A549 (cell line): ENCODE measurements around the gene TGFBR3. TPM values are rescaled to one million over a fixed set of nuclear protein-coding genes. Genes with fewer than 3 reads are reported as not detected.

Experiments
- ATAC-seq, 2 experiments: fragments of 200-7000 bp in 1 of 2; fragments of >200 bp in 1 of 2; cut with Nextera tagmentation in 1 of 2; cut with Tn5 transposase in 1 of 2; 3 replicates each; pipeline versions ENCODE4 v1.8.0 to v1.9.1; 2018 to 2020; ENCODE audit warnings: mild to moderate bottlenecking in 1 of 2, moderate library complexity in 1 of 2
- CTCF ChIA-PET: fragments of 300-600 bp; sonication (Branson Sonifier 250); formaldehyde crosslinking; extraction: SDS; loops from one replicate; lab custom pipeline; 2021; ENCODE audit warnings: antibody characterized with exemption, inconsistent platforms; lab: Yijun Ruan, JAX
- POLR2A ChIA-PET: fragments of 350-600 bp; formaldehyde crosslinking; extraction: SDS; loops from one replicate; lab custom pipeline; 2021; ENCODE audit warnings: antibody characterized with exemption, inconsistent platforms; lab: Yijun Ruan, JAX
- DNase-seq, 2 experiments: peaks; one replicate each; pipeline versions ENCODE4 v3.0.0 to v3.0.0-alpha.2; 2011 to 2016; ENCODE audit warnings: low read depth in 1 of 2, low spot score in 1 of 2
- FAIRE-seq: peaks from 2 replicates; lab custom pipeline; 2011; peaks lifted over from hg19 to GRCh38; lab: Jason Lieb, UNC
- H3K27ac ChIP-seq, 2 experiments: fragments of >200 bp; sonication (Bioruptor Twin); formaldehyde crosslinking; 3 replicates each; pipeline ENCODE4 v1.5.1; 2016 to 2017
- H3K4me1 ChIP-seq: fragments of >200 bp; sonication (Bioruptor Twin); formaldehyde crosslinking; 3 replicates; pipeline ENCODE4 v1.6.1; 2016
- H3K4me2 ChIP-seq: fragments of >200 bp; sonication (Bioruptor Twin); formaldehyde crosslinking; 3 replicates; pipeline ENCODE4 v1.6.1; 2016
- H3K4me3 ChIP-seq: fragments of >200 bp; sonication (Bioruptor Twin); formaldehyde crosslinking; 3 replicates; pipeline ENCODE4 v1.5.1; 2016
- H3K9me3 ChIP-seq: fragments of >200 bp; sonication (Bioruptor Twin); formaldehyde crosslinking; 3 replicates; pipeline ENCODE4 v1.6.1; 2016
- BHLHE40 ChIP-seq: IDR thresholded peaks from 2 replicates; pipeline ENCODE4 v1.6.1; 2012; ENCODE audit warnings: low read depth, low read length, inconsistent platforms
- CEBPB ChIP-seq, 2 experiments: fragments of >200 bp in 1 of 2; sonication (Bioruptor Twin) in 1 of 2; formaldehyde crosslinking in 1 of 2; IDR thresholded peaks; 2 replicates each; pipeline ENCODE4 v1.6.1; 2012 to 2016
- E2F6 ChIP-seq: IDR thresholded peaks from 2 replicates; pipeline ENCODE4 v1.6.1; 2012; ENCODE audit warnings: low read depth, borderline replicate concordance
- EHF ChIP-seq: fragments of 250-450 bp; sonication (Bioruptor Pico); IDR thresholded peaks from 2 replicates; pipeline ENCODE4 v1.5.0; 2020; ENCODE audit warnings: mild to moderate bottlenecking
- ELK1 ChIP-seq: fragments of 150-350 bp; IDR thresholded peaks from 2 replicates; pipeline ENCODE4 v1.6.1; 2014; ENCODE audit warnings: low read depth, mild to moderate bottlenecking, low read length
- FOXS1 ChIP-seq: fragments of 250-450 bp; sonication (Bioruptor Pico); IDR thresholded peaks from 2 replicates; pipeline ENCODE4 v1.5.0; 2020; ENCODE audit warnings: mild to moderate bottlenecking, moderate library complexity
- HEYL ChIP-seq: fragments of 250-450 bp; sonication (Bioruptor Pico); IDR thresholded peaks from 2 replicates; pipeline ENCODE4 v1.8.0; 2021; ENCODE audit warnings: mild to moderate bottlenecking, moderate library complexity
- HMGXB4 ChIP-seq: fragments of 250-450 bp; sonication (Bioruptor Pico); IDR thresholded peaks from 2 replicates; pipeline ENCODE4 v1.5.0; 2021; ENCODE audit warnings: mild to moderate bottlenecking, moderate library complexity, borderline replicate concordance
- HOXB5 ChIP-seq: fragments of 250-450 bp; sonication (Bioruptor Pico); IDR thresholded peaks from 2 replicates; pipeline ENCODE4 v1.5.0; 2020; ENCODE audit warnings: mild to moderate bottlenecking, moderate library complexity
- JUNB ChIP-seq: fragments of >200 bp; sonication (Bioruptor Twin); formaldehyde crosslinking; IDR thresholded peaks from 2 replicates; pipeline ENCODE4 v1.6.1; 2016
- MYC ChIP-seq: IDR thresholded peaks from 2 replicates; pipeline ENCODE4 v1.6.1; 2012; ENCODE audit warnings: mild to moderate bottlenecking, inconsistent platforms, low read length, improper control_type of control experiment, borderline replicate concordance
- NPAS2 ChIP-seq: fragments of 250-450 bp; sonication (Bioruptor Pico); IDR thresholded peaks from 2 replicates; pipeline ENCODE4 v1.8.0; 2022; ENCODE audit warnings: mild to moderate bottlenecking, moderate library complexity, borderline replicate concordance
- NR3C1 ChIP-seq: fragments of >200 bp; sonication (Bioruptor Twin); formaldehyde crosslinking; IDR thresholded peaks from 3 replicates; pipeline ENCODE4 v1.6.1; 2017
- PBX3 ChIP-seq: IDR thresholded peaks from 2 replicates; pipeline ENCODE4 v1.6.1; 2012
- POLR2A ChIP-seq: IDR thresholded peaks from 2 replicates; pipeline ENCODE4 v1.6.1; 2012; ENCODE audit warnings: mild to moderate bottlenecking, low read length
- POLR2AphosphoS2 ChIP-seq: conservative IDR thresholded peaks from 2 replicates; pipeline ENCODE4 v1.6.1; 2012; ENCODE audit warnings: low read length, improper control_type of control experiment, inconsistent platforms
- RARB ChIP-seq: fragments of 250-450 bp; sonication (Bioruptor Pico); IDR thresholded peaks from 2 replicates; pipeline ENCODE4 v1.8.0; 2021; ENCODE audit warnings: mild to moderate bottlenecking, moderate library complexity
- RCOR1 ChIP-seq: fragments of 150-350 bp; IDR thresholded peaks from 2 replicates; pipeline ENCODE4 v1.6.1; 2014; ENCODE audit warnings: antibody characterized with exemption, low read length, low read depth
- REST ChIP-seq: fragments of 200-600 bp; sonication (generic); IDR thresholded peaks from 2 replicates; pipeline ENCODE4 v1.6.1; 2016; ENCODE audit warnings: antibody characterized with exemption, mild to moderate bottlenecking, moderate library complexity
- RNF2 ChIP-seq: fragments of 200-600 bp; sonication (generic); IDR thresholded peaks from 2 replicates; pipeline ENCODE4 v1.6.1; 2016; ENCODE audit warnings: low read depth, mild to moderate bottlenecking, antibody characterized with exemption, moderate library complexity, borderline replicate concordance
- ZFP36 ChIP-seq: fragments of 450-650 bp; IDR thresholded peaks from 2 replicates; pipeline ENCODE4 v1.6.1; 2014; ENCODE audit warnings: borderline replicate concordance; ENCODE audit not compliant: partially characterized antibody
- WGBS: methylation state at CpG from one replicate; pipeline ENCODE4 v1.1.6; 2017; ENCODE audit errors: missing lambda C conversion rate; 5-methylcytosine and 5-hydroxymethylcytosine counted together
- polyA plus RNA-seq, 4 experiments: library from polyadenylated mRNA; depleted of rRNA in 3 of 4; stranded (reverse); fragments of >200 nt; fragmentation: RNase III in 1 of 4; extraction: RNeasy Plus Mini Kit Qiagen cat#74134 plus additional on column Dnase treatment in 1 of 4; gene quantifications; 2 replicates in 3 of 4; 3 replicates in 1 of 4; pipeline ENCODE4 v1.2.3, GENCODE V29; 2011 to 2017
- TF ChIP-seq, protein P1 (sequence below): IDR thresholded peaks from 2 replicates; pipeline ENCODE4 v1.6.1; 2012

The TGFBR3 gene
- polyA plus RNA-seq, 2 of the 4 experiments (the other 2 are of a cell fraction), result 5.0 to 8.9 TPM

GRCh38 chr1:91863498-91863897 lies 22.5 kb downstream of the TGFBR3 start:
- WGBS, result 89% methylated on average over 3 of the region's 3 CpGs
- Histone ChIP-seq H3K4me1 (peaks cover 8% of the 10 kb centered on the region; the same call in 1 of the 3 replicates), H3K9me3 (no peaks in the 10 kb centered on the region), H3K4me2 (no peak overlapping the region), H3K4me3 (no peak overlapping the region), H3K27ac (no peak overlapping the region)
- TF ChIP-seq NPAS2 (CRISPR knock-in tag) (no peak), HOXB5 (CRISPR knock-in tag) (no peak), NR3C1 (no peak), FOXS1 (CRISPR knock-in tag) (no peak), ZFP36 (no peak), RCOR1 (no peak), BHLHE40 (no peak), REST (no peak), JUNB (no peak), RNF2 (no peak), PBX3 (no peak), CEBPB (IDR thresholded peaks at IDR 0.05) (no peak), E2F6 (no peak), MYC (no peak), POLR2A (no peak), ELK1 (no peak), EHF (CRISPR knock-in tag) (no peak)
- TF ChIP-seq, protein P1, sequence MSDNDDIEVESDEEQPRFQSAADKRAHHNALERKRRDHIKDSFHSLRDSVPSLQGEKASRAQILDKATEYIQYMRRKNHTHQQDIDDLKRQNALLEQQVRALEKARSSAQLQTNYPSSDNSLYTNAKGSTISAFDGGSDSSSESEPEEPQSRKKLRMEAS, result no peak
- ChIA-PET CTCF (interaction anchor here (1.0 to 1.2 kb wide), 2 partner anchors 8 to 21 kb away, joined by 3 read pairs; no protein-coding TSS in a partner anchor), POLR2A (no interaction called here)
- DNase-seq (no peak), ATAC-seq (no peak), FAIRE-seq (no peak)

DNA sequence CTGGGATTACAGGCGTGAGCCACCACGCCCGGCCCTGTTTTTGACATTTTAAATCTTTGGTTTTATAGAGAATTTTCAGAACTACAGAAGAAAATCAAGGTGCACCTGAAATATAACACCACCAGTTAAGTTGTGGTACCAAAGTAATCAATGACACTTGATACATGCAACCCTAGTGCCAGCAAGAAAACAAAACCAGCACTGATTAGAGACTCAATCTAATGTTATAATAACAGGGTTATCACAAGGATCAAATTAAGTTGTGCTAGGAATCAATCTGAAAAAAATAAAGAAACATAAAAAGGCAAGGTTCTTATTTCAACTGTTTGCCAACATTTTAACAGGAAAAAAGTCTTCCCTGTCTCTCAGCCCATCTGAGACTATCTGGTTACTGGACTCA lies 23.8 kb downstream of the TGFBR3 start:
- ChIA-PET CTCF (no interaction called here), POLR2A (no interaction called here)
- Histone ChIP-seq H3K4me3 (no peak overlapping the region), H3K4me1 (peaks cover 8% of the 10 kb centered on the region; the same call in 1 of the 3 replicates), H3K4me2 (no peak overlapping the region), H3K9me3 (no peaks in the 10 kb centered on the region), H3K27ac (no peak overlapping the region)
- DNase-seq (no peak), FAIRE-seq (no peak), ATAC-seq (no peak)
- 100% methylated on average over 3 of the region's 3 CpGs for WGBS
- TF ChIP-seq CEBPB (IDR thresholded peaks at IDR 0.05), result no peak
- TF ChIP-seq ELK1, result no peak
- no peak for TF ChIP-seq REST
- no peak for TF ChIP-seq POLR2AphosphoS2
- no peak for TF ChIP-seq HMGXB4 (CRISPR knock-in tag)
- TF ChIP-seq PBX3, result no peak
- no peak for TF ChIP-seq HEYL (CRISPR knock-in tag)
- TF ChIP-seq RARB (CRISPR knock-in tag), result no peak
- no peak for TF ChIP-seq HOXB5 (CRISPR knock-in tag)
